Measurements from ENCODE around the gene POU2F1. TPM values are rescaled to one million over a fixed set of nuclear protein-coding genes. Genes with fewer than 3 reads are reported as not detected.

POU2F1 gene
- total and polyA plus RNA-seq, 7 donors, result 2.3 to 35.5 (median 15.0) TPM

DNA sequence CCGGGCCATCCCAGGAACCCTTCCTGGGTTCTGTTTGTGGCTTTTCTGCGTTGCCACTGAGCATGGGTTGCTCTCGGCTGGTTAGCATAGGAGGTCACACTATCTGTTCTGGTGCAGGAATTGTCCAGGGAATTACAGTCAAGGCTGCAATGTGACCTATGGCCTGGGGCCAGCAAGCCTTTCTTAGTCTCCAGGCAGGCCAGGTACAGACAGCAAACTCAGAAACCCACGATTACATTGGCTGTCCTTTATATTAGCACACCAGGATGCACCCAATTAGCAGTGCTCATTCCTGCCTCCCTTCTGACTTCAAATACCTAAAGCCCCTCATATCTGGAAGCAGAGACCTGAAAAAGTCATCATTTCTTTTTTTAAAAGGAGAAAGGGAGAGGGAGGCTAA, 242.4 kb downstream of the POU2F1 start:
- H3K27me3 ChIP-seq, result no peaks in the 10 kb centered on the region
- no peak overlapping the region for H3K27ac ChIP-seq
- TF ChIP-seq POLR2A (IDR thresholded peaks at IDR 0.05) (no peak), EP300 (IDR thresholded peaks at IDR 0.05) (no peak), CTCF (IDR thresholded peaks at IDR 0.05) (no peak), POLR2AphosphoS5 (IDR thresholded peaks at IDR 0.05) (no peak)
- WGBS, 2 donors, result 82 to 85% methylated on average over 4 of the region's 4 CpGs
- H3K9me3 ChIP-seq, result no peaks in the 10 kb centered on the region
- H3K4me1 ChIP-seq, result peaks cover 0 to 6% (median 0%) of the 10 kb centered on the region in 4 donors
- H3K4me3 ChIP-seq, result no peak overlapping the region
- no peaks in the 10 kb centered on the region for H3K36me3 ChIP-seq
- intact Hi-C loops (cut with DNase I), result no loop called here
- DNase-seq, result peak; percentile 46

GRCh38 chr1:167463875-167464575, 243.3 kb downstream of the POU2F1 start:
- H3K4me3 ChIP-seq, result no peak overlapping the region
- H3K4me1 ChIP-seq, result peaks cover 0 to 6% (median 0%) of the 10 kb centered on the region in 4 donors
- intact Hi-C loops (cut with DNase I), result no loop called here
- H3K9me3 ChIP-seq, result no peaks in the 10 kb centered on the region
- TF ChIP-seq EP300 (IDR thresholded peaks at IDR 0.05), result no peak
- TF ChIP-seq POLR2AphosphoS5 (IDR thresholded peaks at IDR 0.05), result no peak
- TF ChIP-seq POLR2A (IDR thresholded peaks at IDR 0.05), result no peak
- no peak for TF ChIP-seq CTCF (IDR thresholded peaks at IDR 0.05)
- 81 to 86% methylated on average over 6 of the region's 6 CpGs for WGBS, 2 donors
- DNase-seq, result peak; percentile 4
- no peak overlapping the region for H3K27ac ChIP-seq
- H3K36me3 ChIP-seq, result no peaks in the 10 kb centered on the region
- no peaks in the 10 kb centered on the region for H3K27me3 ChIP-seq

DNA sequence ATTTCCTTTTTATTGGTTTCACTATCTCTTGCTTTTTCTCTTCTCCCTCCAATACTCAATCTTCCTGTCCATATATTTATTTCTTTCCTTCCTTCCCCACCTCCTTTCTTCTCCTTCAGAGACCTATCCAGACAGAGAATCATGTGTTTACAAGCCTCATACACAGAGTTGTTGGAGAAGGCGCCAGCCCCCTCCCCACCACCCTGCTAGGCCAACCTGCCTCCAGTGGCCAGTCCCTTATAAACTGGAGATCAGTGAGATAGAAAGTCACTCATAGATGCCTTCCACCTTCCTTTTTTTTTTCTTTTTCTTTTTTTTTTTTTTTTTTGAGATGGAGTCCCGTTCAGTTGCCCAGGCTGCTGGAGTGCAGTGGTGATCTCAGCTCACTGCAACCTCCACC, 244.3 kb downstream of the POU2F1 start:
- intact Hi-C loops (cut with DNase I), result no loop called here
- H3K27me3 ChIP-seq, result no peaks in the 10 kb centered on the region
- no peak overlapping the region for H3K27ac ChIP-seq
- DNase-seq, result peak; percentile 53
- H3K4me1 ChIP-seq, result peaks cover 0 to 6% (median 0%) of the 10 kb centered on the region in 4 donors
- WGBS, 2 donors, result 90 to 92% methylated on average over 2 of the region's 2 CpGs
- H3K36me3 ChIP-seq, result no peaks in the 10 kb centered on the region
- TF ChIP-seq POLR2A (IDR thresholded peaks at IDR 0.05), result no peak
- no peak for TF ChIP-seq CTCF (IDR thresholded peaks at IDR 0.05)
- no peak for TF ChIP-seq EP300 (IDR thresholded peaks at IDR 0.05)
- no peak for TF ChIP-seq POLR2AphosphoS5 (IDR thresholded peaks at IDR 0.05)
- H3K4me3 ChIP-seq, result no peak overlapping the region
- no peaks in the 10 kb centered on the region for H3K9me3 ChIP-seq

DNA sequence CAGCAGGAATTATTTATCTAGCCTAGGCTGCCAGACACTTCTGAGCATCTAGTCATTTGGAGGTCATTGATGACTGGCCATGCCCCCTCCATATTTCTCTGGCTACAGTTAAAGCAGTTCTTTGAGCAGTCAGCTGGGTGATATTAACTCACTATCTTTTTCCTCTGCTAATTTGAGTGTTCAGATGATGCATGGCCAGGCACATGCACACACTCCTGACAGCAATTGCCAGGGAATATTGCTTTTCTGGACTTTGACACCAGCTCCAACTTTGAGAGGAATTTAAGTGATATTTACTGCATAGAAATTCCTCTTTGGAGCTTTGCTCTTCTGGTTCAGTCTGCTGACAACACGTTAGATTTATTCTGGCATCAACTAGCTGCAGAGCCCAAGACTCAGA, 245.1 kb downstream of the POU2F1 start:
- Histone ChIP-seq H3K4me1 (peaks cover 0 to 6% (median 0%) of the 10 kb centered on the region in 4 donors), H3K27ac (no peak overlapping the region), H3K27me3 (no peaks in the 10 kb centered on the region), H3K4me3 (no peak overlapping the region), H3K36me3 (no peaks in the 10 kb centered on the region), H3K9me3 (no peaks in the 10 kb centered on the region)
- 21 to 58% methylated on average over 1 of the region's 1 CpG for WGBS, 2 donors
- intact Hi-C loops (cut with DNase I), result no loop called here
- TF ChIP-seq POLR2A (IDR thresholded peaks at IDR 0.05) (no peak), POLR2AphosphoS5 (IDR thresholded peaks at IDR 0.05) (no peak), CTCF (IDR thresholded peaks at IDR 0.05) (no peak)
- peak; percentile 10 for DNase-seq

All from sigmoid colon (tissue), 7 donors.